Measurements from ENCODE around the gene VSIG10L2. TPM values are rescaled to one million over a fixed set of nuclear protein-coding genes. Genes with fewer than 3 reads are reported as not detected.

The VSIG10L2 gene
- total RNA-seq, 2 donors from 2014 or later, result not detected

- Mint-ChIP-seq H3K27me3 (ENCODE audit: insufficient read depth) (no peaks in the 10 kb centered on the region), H3K36me3 (ENCODE audit: low read depth) (peaks cover 26% of the 10 kb centered on the region), H3K4me1 (peaks cover 7% of the 10 kb centered on the region), H3K4me3 (no peak overlapping the region), H3K9me3 (no peaks in the 10 kb centered on the region), H3K27ac (no peak overlapping the region)
- Histone ChIP-seq H3K27ac (ENCODE audit: low read depth, low read length) (no peak overlapping the region), H3K4me3 (ENCODE audit: low read length) (no peak overlapping the region), H3K36me3 (ENCODE audit: control insufficient read depth, insufficient read depth, low read length) (no peaks in the 10 kb centered on the region), H3K9ac (ENCODE audit: extremely low read depth, low read length, poor library complexity, severe bottlenecking) (no peak overlapping the region), H3K4me1 (ENCODE audit: control insufficient read depth, insufficient read depth, low read length) (no peaks in the 10 kb centered on the region), H3K27me3 (ENCODE audit: control insufficient read depth, insufficient read depth, low read length, poor library complexity, severe bottlenecking) (no peaks in the 10 kb centered on the region), H3K9me3 (ENCODE audit: control insufficient read depth, low read length) (no peaks in the 10 kb centered on the region)
- no peak for TF ChIP-seq CTCF (conservative IDR thresholded peaks at IDR 0.05)
- WGBS, 2 experiments (ENCODE audit: insufficient coverage in 1 of 2, insufficient read length in 1 of 2), result 91 to 94% methylated on average over 4 to 5 of the region's 5 CpGs
- no peak for DNase-seq
Measured at GRCh38 chr11:125995313-125995712, 49.5 kb downstream of the VSIG10L2 start.

- Mint-ChIP-seq H3K27ac (no peak overlapping the region), H3K9me3 (no peaks in the 10 kb centered on the region), H3K4me3 (no peak overlapping the region), H3K27me3 (ENCODE audit: insufficient read depth) (no peaks in the 10 kb centered on the region), H3K36me3 (ENCODE audit: low read depth) (peaks cover 32% of the 10 kb centered on the region), H3K4me1 (no peaks in the 10 kb centered on the region)
- Histone ChIP-seq H3K4me1 (ENCODE audit: control insufficient read depth, insufficient read depth, low read length) (no peaks in the 10 kb centered on the region), H3K27ac (ENCODE audit: low read depth, low read length) (no peak overlapping the region), H3K9me3 (ENCODE audit: control insufficient read depth, low read length) (no peaks in the 10 kb centered on the region), H3K36me3 (ENCODE audit: control insufficient read depth, insufficient read depth, low read length) (no peaks in the 10 kb centered on the region), H3K9ac (ENCODE audit: extremely low read depth, low read length, poor library complexity, severe bottlenecking) (no peak overlapping the region), H3K27me3 (ENCODE audit: control insufficient read depth, insufficient read depth, low read length, poor library complexity, severe bottlenecking) (no peaks in the 10 kb centered on the region), H3K4me3 (ENCODE audit: low read length) (no peak overlapping the region)
- DNase-seq, result peak; percentile 54
- WGBS, 2 experiments (ENCODE audit: insufficient coverage in 1 of 2, insufficient read length in 1 of 2), result 91 to 96% methylated on average over 5 of the region's 5 CpGs
- TF ChIP-seq CTCF (conservative IDR thresholded peaks at IDR 0.05), result no peak
Measured at GRCh38 chr11:125998267-125998666, 52.4 kb downstream of the VSIG10L2 start.

GRCh38 chr11:125999234-125999880, 53.5 kb downstream of the VSIG10L2 start:
- 93 to 96% methylated on average over 3 to 6 of the region's 6 CpGs for WGBS, 2 experiments (ENCODE audit: insufficient coverage in 1 of 2, insufficient read length in 1 of 2)
- no peaks in the 10 kb centered on the region for H3K9me3 ChIP-seq (ENCODE audit: control insufficient read depth, low read length)
- H3K4me1 ChIP-seq (ENCODE audit: control insufficient read depth, insufficient read depth, low read length), result no peaks in the 10 kb centered on the region
- no peaks in the 10 kb centered on the region for H3K9me3 Mint-ChIP-seq
- no peak overlapping the region for H3K4me3 Mint-ChIP-seq
- no peak for TF ChIP-seq CTCF (conservative IDR thresholded peaks at IDR 0.05)
- H3K27me3 Mint-ChIP-seq (ENCODE audit: insufficient read depth), result no peaks in the 10 kb centered on the region
- no peak overlapping the region for H3K4me3 ChIP-seq (ENCODE audit: low read length)
- peaks cover 37% of the 10 kb centered on the region for H3K36me3 Mint-ChIP-seq (ENCODE audit: low read depth)
- H3K4me1 Mint-ChIP-seq, result no peaks in the 10 kb centered on the region
- H3K27ac ChIP-seq (ENCODE audit: low read depth, low read length), result no peak overlapping the region
- H3K36me3 ChIP-seq (ENCODE audit: control insufficient read depth, insufficient read depth, low read length), result no peaks in the 10 kb centered on the region
- no peaks in the 10 kb centered on the region for H3K27me3 ChIP-seq (ENCODE audit: control insufficient read depth, insufficient read depth, low read length, poor library complexity, severe bottlenecking)
- no peak for DNase-seq
- H3K27ac Mint-ChIP-seq, result no peak overlapping the region
- no peak overlapping the region for H3K9ac ChIP-seq (ENCODE audit: extremely low read depth, low read length, poor library complexity, severe bottlenecking)

All from endodermal cell (in vitro differentiated cells).